ENCODE results near the gene PGLYRP3.

GRCh38 chr1:153293480-153293775, 19.3 kb downstream of the PGLYRP3 start:
- TF ChIP-seq CTCF (conservative IDR thresholded peaks at IDR 0.05) (no peak), EZH2 (IDR thresholded peaks at IDR 0.05; ENCODE audit: low read depth) (no peak)
